ENCODE measurements around the gene C1S. TPM values are rescaled to one million over a fixed set of nuclear protein-coding genes. Genes with fewer than 3 reads are reported as not detected.

The C1S gene
- total and polyA plus RNA-seq, 2 of the 4 experiments (the other 2 are of a cell fraction), result 49.6 to 85.4 TPM

DNA sequence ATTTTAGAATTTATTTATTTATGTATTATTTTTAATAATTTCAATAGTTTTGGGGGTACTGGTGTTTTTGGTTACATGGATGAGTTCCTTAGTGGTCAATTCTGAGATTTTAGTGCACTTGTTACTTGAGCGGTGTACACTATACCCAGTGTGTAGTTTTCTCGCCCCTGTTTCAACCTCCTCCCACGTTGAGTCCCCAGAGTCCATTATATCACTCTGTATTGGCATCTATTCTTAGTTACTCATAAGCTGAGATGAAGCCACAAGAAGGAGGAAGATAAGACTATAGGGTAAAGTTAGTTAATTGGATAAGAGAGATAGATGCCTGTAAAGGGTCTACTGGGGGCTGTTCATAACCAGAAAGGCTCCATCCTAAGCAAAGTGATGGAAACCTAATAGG is 4.0 kb downstream of the C1S start:
- BruUV-seq (replicated peaks), result no TSS peak
- H3K4me2 ChIP-seq (ENCODE audit: low read depth, low read length), result no peak overlapping the region
- H3K4ac ChIP-seq (ENCODE audit: low read depth, low read length), result no peak overlapping the region
- ChIA-PET CTCF (no interaction called here), POLR2A (ENCODE audit: unreplicated experiment) (no interaction called here)
- peaks cover 20% of the 10 kb centered on the region for H3K9me1 ChIP-seq (ENCODE audit: insufficient read depth, low read length)
- no peak overlapping the region for H3K9ac ChIP-seq (ENCODE audit: low read depth, low read length)
- no peak overlapping the region for H2AFZ ChIP-seq (replicated peaks; ENCODE audit: low read length, poor library complexity)
- peaks cover 45% of the 10 kb centered on the region for H3K36me3 ChIP-seq (ENCODE audit: control insufficient read depth, insufficient read depth, low read length)
- no peak overlapping the region for H2BK120ac ChIP-seq (ENCODE audit: low read depth, low read length)
- H3K27me3 ChIP-seq (ENCODE audit: control insufficient read depth, insufficient read depth, low read length), result no peaks in the 10 kb centered on the region
- no peak overlapping the region for H3K27ac ChIP-seq (ENCODE audit: insufficient read depth, low read length)
- H3K9me3 ChIP-seq (ENCODE audit: control insufficient read depth, insufficient read depth, low read length), result no peaks in the 10 kb centered on the region
- H3K18ac ChIP-seq (ENCODE audit: low read depth, low read length), result no peak overlapping the region
- H3K14ac ChIP-seq (replicated peaks; ENCODE audit: low read depth, low read length), result no peak overlapping the region
- intact Hi-C loops (cut with micrococcal nuclease) (no loop called here), in situ Hi-C loops (cut with MboI; ENCODE audit: low sequenced_read_pairs) (loop anchor here (5.0 to 25.0 kb wide), 2 partner anchors 48 to 573 kb away; no protein-coding TSS in a partner anchor), dilution Hi-C loops (cut with HindIII; ENCODE audit: low sequenced_read_pairs, unreplicated experiment) (no loop called here)
- no peak overlapping the region for H3K23ac ChIP-seq (ENCODE audit: low read depth, low read length)
- TF ChIP-seq, protein P1, sequence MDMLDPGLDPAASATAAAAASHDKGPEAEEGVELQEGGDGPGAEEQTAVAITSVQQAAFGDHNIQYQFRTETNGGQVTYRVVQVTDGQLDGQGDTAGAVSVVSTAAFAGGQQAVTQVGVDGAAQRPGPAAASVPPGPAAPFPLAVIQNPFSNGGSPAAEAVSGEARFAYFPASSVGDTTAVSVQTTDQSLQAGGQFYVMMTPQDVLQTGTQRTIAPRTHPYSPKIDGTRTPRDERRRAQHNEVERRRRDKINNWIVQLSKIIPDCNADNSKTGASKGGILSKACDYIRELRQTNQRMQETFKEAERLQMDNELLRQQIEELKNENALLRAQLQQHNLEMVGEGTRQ (IDR thresholded peaks at IDR 0.05; ENCODE audit: low read depth, low read length), result no peak
- TF ChIP-seq FOS (IDR thresholded peaks at IDR 0.05; ENCODE audit: low read depth, low read length) (no peak), MAZ (IDR thresholded peaks at IDR 0.05; ENCODE audit: borderline replicate concordance, low read depth, low read length) (no peak), RAD21 (IDR thresholded peaks at IDR 0.05; ENCODE audit: low read length) (no peak), CEBPB (IDR thresholded peaks at IDR 0.05; ENCODE audit: low read depth, low read length) (no peak), BHLHE40 (IDR thresholded peaks at IDR 0.05; ENCODE audit: low read depth, low read length) (no peak), RCOR1 (IDR thresholded peaks at IDR 0.05; ENCODE audit: insufficient replicate concordance, low read length) (no peak)
- no peak overlapping the region for H4K8ac ChIP-seq (ENCODE audit: low read depth in 2 of 2, low read length in 2 of 2)
- no peaks in the 10 kb centered on the region for H4K20me1 ChIP-seq (ENCODE audit: insufficient read depth, low read length)
- no peak overlapping the region for H2AK5ac ChIP-seq (ENCODE audit: low read depth, low read length)
- H3K79me1 ChIP-seq (ENCODE audit: low read depth in 1 of 2, low read length in 2 of 2), result peaks cover 4 to 10% of the 10 kb centered on the region in 2 experiments; a peak in 3 of 4 replicates
- no peak overlapping the region for H4K91ac ChIP-seq (ENCODE audit: insufficient read depth, low read depth, low read length)
- H3K4me3 ChIP-seq (ENCODE audit: insufficient read depth, low read depth, low read length), result no peak overlapping the region
- no peak overlapping the region for H2BK5ac ChIP-seq (ENCODE audit: low read depth, low read length, poor library complexity, severe bottlenecking)
- no CpG with 5 or more reads among the region's 3 CpGs for WGBS, 2 experiments (ENCODE audit: extremely low coverage in 2 of 2, insufficient read length in 1 of 2)
- ATAC-seq (ENCODE audit: low read depth) (no peak), DNase-seq (no peak)
- no peak overlapping the region for H2BK15ac ChIP-seq (ENCODE audit: low read depth, low read length)
- no peak overlapping the region for H2AK9ac ChIP-seq (replicated peaks; ENCODE audit: low read depth, low read length, poor library complexity)
- no peak overlapping the region for H2BK20ac ChIP-seq (ENCODE audit: low read depth, low read length)
- peaks cover 19% of the 10 kb centered on the region for H3K4me1 ChIP-seq (ENCODE audit: control insufficient read depth, insufficient read depth, low read length)
- no peak overlapping the region for H4K5ac ChIP-seq (ENCODE audit: low read depth, low read length)
- H3K56ac ChIP-seq (ENCODE audit: extremely low read depth, insufficient read depth, low read length), result no peak overlapping the region

Data from IMR-90 (cell line).